Right lobe of liver (tissue), 4 donors: ENCODE measurements around the gene CNIH3.

Source experiments
- CTCF ChIP-seq, 4 donors: fragments of 200-600 bp in 3 of 4; fragments of 450-650 bp in 1 of 4; IDR thresholded peaks; one replicate each; pipeline versions ENCODE4 v1.5.1 to v1.8.0; 2016 to 2022; ENCODE audit warnings: antibody characterized with exemption in 4 of 4, mild to moderate bottlenecking in 2 of 4
- POLR2A ChIP-seq: fragments of 450-650 bp; IDR thresholded peaks from one replicate; pipeline ENCODE4 v1.6.1; 2017; ENCODE audit warnings: antibody characterized with exemption, mild to moderate bottlenecking
- donor health status: DM: no; HTN: no; CAD: no.
- donor health status: DM: no; HTN: no; CAD: no.
- donor health status: DM: no; HTN: yes; CAD: no.

- no peak for TF ChIP-seq CTCF (IDR thresholded peaks at IDR 0.05)
- no peak for TF ChIP-seq POLR2A
Observed at GRCh38 chr1:224749916-224750315, 133.8 kb downstream of the CNIH3 start.
